Esophagus squamous epithelium (tissue), 5 donors: ENCODE data around the gene CYP26A1. TPM values are rescaled to one million over a fixed set of nuclear protein-coding genes. Genes with fewer than 3 reads are reported as not detected.

Experiments
- DNase-seq: peaks from one replicate; lab custom pipeline; 2025; lab: John Stamatoyannopoulos, UW
- H3K27ac ChIP-seq, 4 donors: fragments of 200-600 bp; sonication (generic); one replicate each; pipeline ENCODE4 v1.5.1; 2016 to 2019; ENCODE audit warnings: mild to moderate bottlenecking in 1 of 4
- H3K27me3 ChIP-seq, 4 donors: fragments of 200-600 bp; sonication (generic); 1 replicate in 3 of 4; 2 replicates in 1 of 4; pipeline versions ENCODE4 v1.5.1 to v1.6.0; 2017 to 2021; ENCODE audit warnings: antibody characterized with exemption in 1 of 4
- H3K36me3 ChIP-seq, 3 donors: fragments of 200-600 bp; sonication (generic); one replicate each; pipeline ENCODE4 v1.5.1; 2016 to 2019
- H3K4me1 ChIP-seq, 3 donors: fragments of 200-600 bp; sonication (generic); one replicate each; pipeline ENCODE4 v1.5.1; 2017 to 2019
- H3K4me3 ChIP-seq, 4 donors: fragments of 200-600 bp; sonication (generic); 1 replicate in 3 of 4; 2 replicates in 1 of 4; pipeline ENCODE4 v1.5.1; 2016 to 2019; ENCODE audit warnings: mild to moderate bottlenecking in 2 of 4, moderate library complexity in 1 of 4
- H3K9me3 ChIP-seq, 3 donors: fragments of 200-600 bp; sonication (generic); one replicate each; pipeline ENCODE4 v1.5.1; 2016 to 2019
- CTCF ChIP-seq, 6 experiments: fragments of 450-650 bp in 4 of 6; fragments of 200-600 bp in 2 of 6; sonication (generic) in 2 of 6; IDR thresholded peaks; one replicate each; pipeline ENCODE4 v1.5.1; 2016 to 2019; ENCODE audit warnings: antibody characterized with exemption in 6 of 6, mild to moderate bottlenecking in 4 of 6, moderate library complexity in 4 of 6
- POLR2A ChIP-seq, 4 donors: fragments of 450-650 bp; IDR thresholded peaks; one replicate each; pipeline ENCODE4 v1.6.1; 2017; ENCODE audit warnings: antibody characterized with exemption in 4 of 4, mild to moderate bottlenecking in 4 of 4, moderate library complexity in 3 of 4
- WGBS, 2 donors: methylation state at CpG; one replicate each; pipeline ENCODE4 v1.1.5; 2018; 5-methylcytosine and 5-hydroxymethylcytosine counted together
- intact Hi-C: fragments of 100-400 bp; cut with DNase I; formaldehyde crosslinking; loops from one replicate; pipeline ENCODE4 v1.15.0; 2022
- total RNA-seq, 4 donors: library from RNA; depleted of rRNA; stranded (reverse); fragments of >200 nt; gene quantifications; one replicate each; pipeline ENCODE4 v1.1.0, GENCODE V29; 2016
- donor health status: DM: yes; HTN: yes; CAD: no.

The CYP26A1 gene
- total RNA-seq = not detected

GRCh38 chr10:93073539-93074146 lies at the start of gene CYP26A1:
Gene CYP26A1, plus strand, starts transcription at chr10:93073893. Its CDS starts 42 bp downstream, at chr10:93073935.
- DNase-seq = no peak
- peak within 1 kb of the TSS; percentile 3 to 56 (median 32) for H3K4me3 ChIP-seq
- H3K36me3 ChIP-seq = no peaks in the 10 kb centered on the region
- no CpG with 5 or more reads among the region's 52 CpGs for WGBS, 2 donors
- H3K4me1 ChIP-seq = peaks cover 34 to 51% (median 34%) of the 10 kb centered on the region in 3 donors
- TF ChIP-seq CTCF (IDR thresholded peaks at IDR 0.05) (no peak), POLR2A (IDR thresholded peaks at IDR 0.05) (no peak)
- H3K9me3 ChIP-seq = no peaks in the 10 kb centered on the region
- H3K27me3 ChIP-seq = peaks cover 17 to 99% (median 35%) of the 10 kb centered on the region in 4 donors
- H3K27ac ChIP-seq = no peak within 1 kb of the TSS
- intact Hi-C loops = no loop called here

DNA sequence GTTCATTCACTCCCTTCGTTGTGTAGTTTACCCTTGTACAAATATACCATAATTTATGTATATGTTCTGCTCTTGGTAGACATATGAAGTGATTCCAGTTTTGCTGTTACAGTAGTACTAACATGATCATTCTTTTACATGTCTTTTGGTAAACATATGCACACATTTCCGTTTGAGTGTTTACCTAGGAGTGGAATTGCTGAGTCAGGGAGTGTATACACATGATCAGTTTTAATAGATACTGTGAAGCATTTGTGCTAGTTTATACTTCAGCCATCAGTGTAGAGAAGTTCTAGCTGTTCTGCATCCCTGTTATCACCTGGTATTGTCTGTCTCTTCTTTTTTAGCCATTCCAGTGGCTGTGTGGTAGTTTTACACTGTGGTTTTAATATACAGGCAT lies 47.6 kb upstream of the CYP26A1 start:
- H3K36me3 ChIP-seq = peaks cover 0 to 13% (median 0%) of the 10 kb centered on the region in 3 donors
- H3K9me3 ChIP-seq = no peaks in the 10 kb centered on the region
- H3K27me3 ChIP-seq = peaks cover 0 to 4% (median 0%) of the 10 kb centered on the region in 4 donors
- no peak for DNase-seq
- intact Hi-C loops = no loop called here
- H3K4me3 ChIP-seq = no peak overlapping the region
- WGBS, 2 donors = 46 to 55% methylated on average over 2 of the region's 2 CpGs
- peaks cover 0 to 4% (median 0%) of the 10 kb centered on the region in 3 donors for H3K4me1 ChIP-seq
- H3K27ac ChIP-seq = no peak overlapping the region
- TF ChIP-seq POLR2A (IDR thresholded peaks at IDR 0.05) = no peak
- TF ChIP-seq CTCF (IDR thresholded peaks at IDR 0.05) = no peak

DNA sequence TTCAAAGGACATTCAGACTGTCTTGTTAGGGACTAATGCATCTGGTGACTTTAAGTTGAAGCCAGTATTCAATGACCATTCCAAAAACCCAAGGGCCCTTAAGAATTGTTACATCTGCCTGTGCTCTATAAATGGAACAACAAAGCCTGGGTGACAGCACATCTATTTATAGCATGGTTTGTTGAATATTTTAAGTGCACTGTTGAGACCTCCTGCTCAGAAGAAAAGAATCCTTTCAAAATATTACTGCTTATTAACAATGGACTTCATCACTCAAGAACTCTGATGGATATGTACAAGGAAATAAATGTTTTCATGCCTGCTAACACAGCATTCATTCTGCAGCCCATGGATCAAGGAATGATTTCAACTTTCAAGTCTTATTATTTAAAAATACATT lies 46.2 kb upstream of the CYP26A1 start:
- Histone ChIP-seq H3K9me3 (no peaks in the 10 kb centered on the region), H3K36me3 (peaks cover 0 to 13% (median 0%) of the 10 kb centered on the region in 3 donors), H3K4me3 (no peak overlapping the region), H3K27me3 (peaks cover 0 to 9% (median 0%) of the 10 kb centered on the region in 4 donors), H3K4me1 (peaks cover 0 to 4% (median 0%) of the 10 kb centered on the region in 3 donors), H3K27ac (no peak overlapping the region)
- TF ChIP-seq CTCF (IDR thresholded peaks at IDR 0.05) = no peak
- TF ChIP-seq POLR2A (IDR thresholded peaks at IDR 0.05) = no peak
- intact Hi-C loops = no loop called here
- no peak for DNase-seq

GRCh38 chr10:93028883-93029282 lies 44.8 kb upstream of the CYP26A1 start:
- intact Hi-C loops = no loop called here
- H3K36me3 ChIP-seq = peaks cover 0 to 13% (median 0%) of the 10 kb centered on the region in 3 donors
- H3K4me1 ChIP-seq = peaks cover 0 to 4% (median 0%) of the 10 kb centered on the region in 3 donors
- no peak for DNase-seq
- H3K9me3 ChIP-seq = no peaks in the 10 kb centered on the region
- H3K27me3 ChIP-seq = peaks cover 0 to 9% (median 0%) of the 10 kb centered on the region in 4 donors
- 38 to 56% methylated on average over 2 of the region's 2 CpGs for WGBS, 2 donors
- no peak for TF ChIP-seq POLR2A (IDR thresholded peaks at IDR 0.05)
- no peak for TF ChIP-seq CTCF (IDR thresholded peaks at IDR 0.05)
- no peak overlapping the region for H3K4me3 ChIP-seq
- H3K27ac ChIP-seq = no peak overlapping the region

DNA sequence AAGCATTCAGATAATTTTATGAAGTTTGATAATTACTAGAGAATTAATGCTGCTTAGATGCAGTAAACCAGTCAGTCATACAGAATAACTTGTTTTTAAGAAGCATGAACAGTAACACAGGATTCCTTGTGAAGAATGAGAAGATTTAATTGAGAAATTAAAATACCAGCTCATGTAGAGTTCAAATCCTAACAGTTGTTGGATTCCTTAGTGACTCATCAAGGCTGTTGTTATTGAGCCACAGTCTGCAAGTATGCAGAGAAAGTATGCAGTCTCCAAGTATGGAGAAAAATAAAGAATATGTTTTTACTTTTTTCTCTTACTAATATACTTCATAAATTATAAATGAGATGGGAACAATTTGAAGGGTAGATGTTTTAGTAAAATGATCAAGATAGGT lies 43.3 kb upstream of the CYP26A1 start:
- H3K9me3 ChIP-seq = no peaks in the 10 kb centered on the region
- peaks cover 0 to 9% (median 0%) of the 10 kb centered on the region in 4 donors for H3K27me3 ChIP-seq
- H3K4me1 ChIP-seq = peaks cover 0 to 11% (median 4%) of the 10 kb centered on the region in 3 donors
- H3K4me3 ChIP-seq = no peak overlapping the region
- peaks cover 0 to 13% (median 0%) of the 10 kb centered on the region in 3 donors for H3K36me3 ChIP-seq
- DNase-seq = no peak
- no peak overlapping the region for H3K27ac ChIP-seq
- TF ChIP-seq POLR2A (IDR thresholded peaks at IDR 0.05) = no peak
- no peak for TF ChIP-seq CTCF (IDR thresholded peaks at IDR 0.05)
- intact Hi-C loops = no loop called here
